ENCODE measurements around the gene CCNA1. TPM values are rescaled to one million over a fixed set of nuclear protein-coding genes. Genes with fewer than 3 reads are reported as not detected.

Gene CCNA1
- total RNA-seq, 1 experiment from 2014 or later, result 2.7 TPM

DNA sequence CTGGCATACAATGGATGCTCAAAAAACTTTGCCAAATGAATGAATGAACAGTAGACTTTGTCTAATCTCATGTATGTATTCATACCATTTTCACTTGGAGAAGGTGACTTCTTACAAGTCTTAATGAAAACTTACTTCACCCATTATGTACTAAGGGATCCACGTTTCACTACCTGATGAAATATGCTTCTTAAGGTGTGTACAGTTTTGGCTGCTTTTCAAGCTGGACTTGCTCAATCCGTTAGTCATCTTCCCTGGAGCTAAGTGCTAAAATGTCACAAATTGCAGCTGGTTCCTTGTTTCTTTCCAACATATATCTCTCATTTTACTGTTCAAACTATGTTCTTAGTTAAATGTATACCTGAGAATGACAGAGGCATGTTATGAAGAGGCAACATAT lies 4.2 kb upstream of the CCNA1 start:
- H3K79me1 ChIP-seq (ENCODE audit: insufficient read depth, low read depth, low read length, poor library complexity, severe bottlenecking), result no peaks in the 10 kb centered on the region
- no peak overlapping the region for H3K27ac Mint-ChIP-seq
- H2BK120ac ChIP-seq (ENCODE audit: low read depth, low read length, poor library complexity, severe bottlenecking), result no peak overlapping the region
- H3K9me3 ChIP-seq (ENCODE audit: control insufficient read depth, low read depth, low read length), result no peaks in the 10 kb centered on the region
- no peak overlapping the region for H2AFZ ChIP-seq (ENCODE audit: low read length)
- no peak overlapping the region for H2BK5ac ChIP-seq (ENCODE audit: insufficient read length, low read length)
- H2BK15ac ChIP-seq (ENCODE audit: low read depth, low read length), result no peak overlapping the region
- H2BK12ac ChIP-seq (ENCODE audit: insufficient read length, low read depth, low read length), result no peak overlapping the region
- H3K56ac ChIP-seq (ENCODE audit: insufficient read length, low read depth, low read length), result no peak overlapping the region
- no peak overlapping the region for H3K4me2 ChIP-seq (ENCODE audit: insufficient read depth, insufficient read length, low read length)
- no CpG with 5 or more reads among the region's 2 CpGs for WGBS (ENCODE audit: extremely low coverage, insufficient read length, low lambda C conversion rate)
- H3K4me1 Mint-ChIP-seq, result peaks cover 16 to 17% of the 10 kb centered on the region in 2 experiments; a peak in 3 of 4 replicates
- H3K36me3 Mint-ChIP-seq (ENCODE audit: insufficient read depth in 1 of 3, low read depth in 3 of 3), result peaks cover 0 to 2% (median 0%) of the 10 kb centered on the region in 3 experiments; a peak in 3 of 7 replicates
- H3K27me3 Mint-ChIP-seq (ENCODE audit: low read depth), result peaks cover 52% of the 10 kb centered on the region
- TF ChIP-seq, protein P1, sequence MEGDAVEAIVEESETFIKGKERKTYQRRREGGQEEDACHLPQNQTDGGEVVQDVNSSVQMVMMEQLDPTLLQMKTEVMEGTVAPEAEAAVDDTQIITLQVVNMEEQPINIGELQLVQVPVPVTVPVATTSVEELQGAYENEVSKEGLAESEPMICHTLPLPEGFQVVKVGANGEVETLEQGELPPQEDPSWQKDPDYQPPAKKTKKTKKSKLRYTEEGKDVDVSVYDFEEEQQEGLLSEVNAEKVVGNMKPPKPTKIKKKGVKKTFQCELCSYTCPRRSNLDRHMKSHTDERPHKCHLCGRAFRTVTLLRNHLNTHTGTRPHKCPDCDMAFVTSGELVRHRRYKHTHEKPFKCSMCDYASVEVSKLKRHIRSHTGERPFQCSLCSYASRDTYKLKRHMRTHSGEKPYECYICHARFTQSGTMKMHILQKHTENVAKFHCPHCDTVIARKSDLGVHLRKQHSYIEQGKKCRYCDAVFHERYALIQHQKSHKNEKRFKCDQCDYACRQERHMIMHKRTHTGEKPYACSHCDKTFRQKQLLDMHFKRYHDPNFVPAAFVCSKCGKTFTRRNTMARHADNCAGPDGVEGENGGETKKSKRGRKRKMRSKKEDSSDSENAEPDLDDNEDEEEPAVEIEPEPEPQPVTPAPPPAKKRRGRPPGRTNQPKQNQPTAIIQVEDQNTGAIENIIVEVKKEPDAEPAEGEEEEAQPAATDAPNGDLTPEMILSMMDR (conservative IDR thresholded peaks at IDR 0.05), result no peak
- H4K8ac ChIP-seq (replicated peaks; ENCODE audit: insufficient read length, low read depth, low read length), result no peak overlapping the region
- peaks cover 3% of the 10 kb centered on the region; the same call in 1 of the 2 replicates for H3K4me1 ChIP-seq (ENCODE audit: insufficient read depth, low read length)
- no peak for DNase-seq
- no peak overlapping the region for H3K23ac ChIP-seq (ENCODE audit: insufficient read length, low read depth, low read length)
- peaks cover 7 to 18% of the 10 kb centered on the region in 2 experiments for H3K9me3 Mint-ChIP-seq
- H3K4me3 Mint-ChIP-seq, result no peak overlapping the region
- H3K18ac ChIP-seq (ENCODE audit: insufficient read length, low read depth, low read length), result no peak overlapping the region
- peaks cover 11% of the 10 kb centered on the region for H3K23me2 ChIP-seq (ENCODE audit: insufficient read length, low read depth, low read length, poor library complexity, severe bottlenecking)
- no peak overlapping the region for H3T11ph ChIP-seq (ENCODE audit: low read length)
- H2BK20ac ChIP-seq (ENCODE audit: low read depth, low read length, poor library complexity, severe bottlenecking), result no peak overlapping the region
- no peak overlapping the region for H2AK5ac ChIP-seq (ENCODE audit: insufficient read length, low read length)
- H3K79me2 ChIP-seq (ENCODE audit: insufficient read depth, low read length), result no peaks in the 10 kb centered on the region
- H3K9ac ChIP-seq (ENCODE audit: extremely low read depth, insufficient read length, low read length), result no peak overlapping the region
- H3K4ac ChIP-seq (ENCODE audit: low read depth, low read length), result no peak overlapping the region
- H4K5ac ChIP-seq (ENCODE audit: insufficient read length, low read depth, low read length), result no peak overlapping the region
- no peak overlapping the region for H4K91ac ChIP-seq (ENCODE audit: insufficient read length, low read depth, low read length)
- no peak overlapping the region for H3K14ac ChIP-seq (ENCODE audit: insufficient read depth, low read length)
- no peak overlapping the region for H3K27ac ChIP-seq (ENCODE audit: insufficient read length, low read depth, low read length)
- H4K20me1 ChIP-seq (ENCODE audit: control insufficient read depth, insufficient read depth, insufficient read length), result no peaks in the 10 kb centered on the region
- peaks cover 22% of the 10 kb centered on the region for H3K27me3 ChIP-seq (ENCODE audit: insufficient read depth, low read length)
